ENCODE data around the gene ARIH1.
"Not testable (repeated sequence)": the region's sequence is repeated elsewhere in the genome, so short reads cannot be mapped to it uniquely, and the experiment has no call there.

The ARIH1 gene

GRCh38 chr15:72593838-72594237 is 119.7 kb downstream of the ARIH1 start:
- in situ Hi-C loops (cut with MboI; ENCODE audit: low sequenced_read_pairs), result no loop called here

GRCh38 chr15:72599855-72600464 is 125.8 kb downstream of the ARIH1 start:
- in situ Hi-C loops (cut with MboI; ENCODE audit: low sequenced_read_pairs), result no loop called here

GRCh38 chr15:72604794-72605193 is 130.7 kb downstream of the ARIH1 start:
- in situ Hi-C loops (cut with MboI; ENCODE audit: low sequenced_read_pairs), result no loop called here

- in situ Hi-C loops (cut with MboI; ENCODE audit: low sequenced_read_pairs), result not testable (repeated sequence)
These were observed 134.0 kb downstream of the ARIH1 start for GRCh38 chr15:72608084-72608483.

GRCh38 chr15:72609862-72610261 is 135.7 kb downstream of the ARIH1 start:
- in situ Hi-C loops (cut with MboI; ENCODE audit: low sequenced_read_pairs), result no loop called here

- in situ Hi-C loops (cut with MboI; ENCODE audit: low sequenced_read_pairs), result not testable (repeated sequence)
These were observed 138.2 kb downstream of the ARIH1 start for GRCh38 chr15:72612324-72612723.

- in situ Hi-C loops (cut with MboI; ENCODE audit: low sequenced_read_pairs), result no loop called here
These were observed 140.8 kb downstream of the ARIH1 start for GRCh38 chr15:72614810-72615532.

- in situ Hi-C loops (cut with MboI; ENCODE audit: low sequenced_read_pairs), result not testable (repeated sequence)
These were observed 141.6 kb downstream of the ARIH1 start for GRCh38 chr15:72615533-72616233.

GRCh38 chr15:72616491-72617210 is 142.5 kb downstream of the ARIH1 start:
- in situ Hi-C loops (cut with MboI; ENCODE audit: low sequenced_read_pairs), result no loop called here

GRCh38 chr15:72623854-72624253 is 149.7 kb downstream of the ARIH1 start:
- in situ Hi-C loops (cut with MboI; ENCODE audit: low sequenced_read_pairs), result not testable (repeated sequence)

- in situ Hi-C loops (cut with MboI; ENCODE audit: low sequenced_read_pairs), result not testable (repeated sequence)
These were observed 152.0 kb downstream of the ARIH1 start for GRCh38 chr15:72626153-72626552.

- in situ Hi-C loops (cut with MboI; ENCODE audit: low sequenced_read_pairs), result not testable (repeated sequence)
These were observed 154.3 kb downstream of the ARIH1 start for GRCh38 chr15:72628249-72629067.

GRCh38 chr15:72629068-72629570 is 155.0 kb downstream of the ARIH1 start:
- in situ Hi-C loops (cut with MboI; ENCODE audit: low sequenced_read_pairs), result not testable (repeated sequence)

- in situ Hi-C loops (cut with MboI; ENCODE audit: low sequenced_read_pairs), result not testable (repeated sequence)
These were observed 162.6 kb downstream of the ARIH1 start for GRCh38 chr15:72636519-72637282.

GRCh38 chr15:72639759-72640483 is 165.8 kb downstream of the ARIH1 start:
- in situ Hi-C loops (cut with MboI; ENCODE audit: low sequenced_read_pairs), result not testable (repeated sequence)

- in situ Hi-C loops (cut with MboI; ENCODE audit: low sequenced_read_pairs), result not testable (repeated sequence)
These were observed 168.1 kb downstream of the ARIH1 start for GRCh38 chr15:72642271-72642670.

- in situ Hi-C loops (cut with MboI; ENCODE audit: low sequenced_read_pairs), result not testable (repeated sequence)
These were observed 174.6 kb downstream of the ARIH1 start for GRCh38 chr15:72648631-72649253.

Data from hTERT RPE-1 (cell line).